ENCODE measurements around the gene TMEM131. TPM values are rescaled to one million over a fixed set of nuclear protein-coding genes. Genes with fewer than 3 reads are reported as not detected.

Gene TMEM131
- total RNA-seq, 1 donor from 2014 or later = 35.4 TPM

DNA sequence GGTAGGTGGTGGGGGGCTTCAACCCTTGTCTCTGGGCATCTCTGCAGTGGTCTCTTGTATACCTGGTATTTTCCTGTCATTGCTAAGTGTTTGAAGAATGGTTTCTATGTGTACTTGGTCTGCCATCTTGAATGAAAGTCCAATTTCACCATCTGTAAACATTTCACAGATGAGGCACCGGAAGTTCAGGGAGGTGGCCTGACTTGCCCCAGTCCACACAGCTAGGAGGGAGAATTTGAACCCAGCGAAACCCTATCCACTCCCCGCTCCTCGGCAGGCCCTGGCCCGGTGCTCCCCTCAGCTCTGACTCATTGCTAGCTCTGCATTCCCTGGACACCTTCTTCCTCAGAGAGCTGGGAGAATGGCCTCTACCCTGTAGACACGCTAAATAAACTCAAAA, 251.8 kb downstream of the TMEM131 start:
- Histone ChIP-seq H3K4me3 (no peak overlapping the region), H3K27ac (no peak overlapping the region), H3K36me3 (no peaks in the 10 kb centered on the region), H3K9me3 (no peaks in the 10 kb centered on the region), H3K4me1 (no peaks in the 10 kb centered on the region), H3K27me3 (no peaks in the 10 kb centered on the region)
- DNase-seq (ENCODE audit: extremely low spot score in 2 of 2) = no peak
- no peak for TF ChIP-seq POLR2AphosphoS5 (IDR thresholded peaks at IDR 0.05; ENCODE audit: insufficient read depth in 1 of 2, low read depth in 1 of 2)
- TF ChIP-seq, protein P1, sequence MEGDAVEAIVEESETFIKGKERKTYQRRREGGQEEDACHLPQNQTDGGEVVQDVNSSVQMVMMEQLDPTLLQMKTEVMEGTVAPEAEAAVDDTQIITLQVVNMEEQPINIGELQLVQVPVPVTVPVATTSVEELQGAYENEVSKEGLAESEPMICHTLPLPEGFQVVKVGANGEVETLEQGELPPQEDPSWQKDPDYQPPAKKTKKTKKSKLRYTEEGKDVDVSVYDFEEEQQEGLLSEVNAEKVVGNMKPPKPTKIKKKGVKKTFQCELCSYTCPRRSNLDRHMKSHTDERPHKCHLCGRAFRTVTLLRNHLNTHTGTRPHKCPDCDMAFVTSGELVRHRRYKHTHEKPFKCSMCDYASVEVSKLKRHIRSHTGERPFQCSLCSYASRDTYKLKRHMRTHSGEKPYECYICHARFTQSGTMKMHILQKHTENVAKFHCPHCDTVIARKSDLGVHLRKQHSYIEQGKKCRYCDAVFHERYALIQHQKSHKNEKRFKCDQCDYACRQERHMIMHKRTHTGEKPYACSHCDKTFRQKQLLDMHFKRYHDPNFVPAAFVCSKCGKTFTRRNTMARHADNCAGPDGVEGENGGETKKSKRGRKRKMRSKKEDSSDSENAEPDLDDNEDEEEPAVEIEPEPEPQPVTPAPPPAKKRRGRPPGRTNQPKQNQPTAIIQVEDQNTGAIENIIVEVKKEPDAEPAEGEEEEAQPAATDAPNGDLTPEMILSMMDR (IDR thresholded peaks at IDR 0.05) = no peak
- TF ChIP-seq POLR2A (IDR thresholded peaks at IDR 0.05) = no peak
- intact Hi-C loops (cut with DNase I) = no loop called here

DNA sequence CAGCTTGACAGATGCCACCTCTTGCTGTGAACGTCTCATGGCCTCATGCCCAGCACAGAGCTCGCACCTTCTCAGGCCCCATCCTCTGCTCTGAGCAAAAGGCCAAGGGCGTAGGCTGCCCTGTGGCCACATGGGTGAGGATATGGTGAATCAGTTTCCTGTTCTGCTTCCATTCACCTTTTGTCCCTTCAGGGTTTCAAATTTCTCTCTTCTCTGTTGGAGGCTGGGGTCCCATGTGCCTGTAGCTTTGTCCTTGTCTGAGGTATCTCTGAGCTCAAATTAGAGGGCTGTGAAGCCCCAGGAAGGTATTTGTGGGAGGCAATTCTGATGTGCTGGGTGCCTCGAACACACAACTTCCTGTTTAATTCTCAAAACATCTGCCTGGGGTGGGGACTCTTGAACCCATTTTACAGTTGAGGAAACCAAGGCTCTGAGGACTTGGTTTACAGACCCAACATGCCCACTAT, 253.3 kb downstream of the TMEM131 start:
- Histone ChIP-seq H3K4me1 (no peaks in the 10 kb centered on the region), H3K27me3 (no peaks in the 10 kb centered on the region), H3K4me3 (no peak overlapping the region), H3K9me3 (no peaks in the 10 kb centered on the region), H3K27ac (no peak overlapping the region), H3K36me3 (no peaks in the 10 kb centered on the region)
- TF ChIP-seq POLR2AphosphoS5 (IDR thresholded peaks at IDR 0.05; ENCODE audit: insufficient read depth in 1 of 2, low read depth in 1 of 2) (no peak), POLR2A (IDR thresholded peaks at IDR 0.05) (no peak)
- TF ChIP-seq, protein P1 (IDR thresholded peaks at IDR 0.05) = no peak
- DNase-seq (ENCODE audit: extremely low spot score in 2 of 2) = no peak
- intact Hi-C loops (cut with DNase I) = no loop called here

DNA sequence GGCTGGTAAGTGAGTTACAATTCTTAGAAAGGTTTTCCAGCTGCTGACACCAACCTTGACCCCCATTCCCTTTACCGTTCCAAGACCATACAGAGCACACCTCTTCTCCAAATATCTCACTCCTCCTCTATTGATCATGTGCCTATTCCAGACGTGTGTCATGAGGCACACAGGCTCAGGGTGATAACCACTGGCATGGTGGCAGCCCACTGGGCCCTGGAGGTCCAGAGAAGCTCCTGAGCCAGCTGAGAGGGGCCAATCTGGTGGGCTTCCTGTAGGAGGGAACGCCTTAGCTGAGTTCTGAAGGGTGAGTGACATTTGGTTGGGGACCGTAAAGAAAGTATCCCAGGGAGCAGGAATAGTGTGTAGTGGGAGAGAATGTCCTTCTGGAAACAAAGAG, 254.1 kb downstream of the TMEM131 start:
- Histone ChIP-seq H3K4me1 (no peaks in the 10 kb centered on the region), H3K27ac (no peak overlapping the region), H3K36me3 (no peaks in the 10 kb centered on the region), H3K9me3 (no peaks in the 10 kb centered on the region), H3K27me3 (no peaks in the 10 kb centered on the region), H3K4me3 (no peak overlapping the region)
- intact Hi-C loops (cut with DNase I) = no loop called here
- DNase-seq (ENCODE audit: extremely low spot score in 2 of 2) = no peak
- TF ChIP-seq, protein P1 (IDR thresholded peaks at IDR 0.05) = no peak
- TF ChIP-seq POLR2AphosphoS5 (IDR thresholded peaks at IDR 0.05; ENCODE audit: insufficient read depth in 1 of 2, low read depth in 1 of 2) (no peak), POLR2A (IDR thresholded peaks at IDR 0.05) (no peak)

DNA sequence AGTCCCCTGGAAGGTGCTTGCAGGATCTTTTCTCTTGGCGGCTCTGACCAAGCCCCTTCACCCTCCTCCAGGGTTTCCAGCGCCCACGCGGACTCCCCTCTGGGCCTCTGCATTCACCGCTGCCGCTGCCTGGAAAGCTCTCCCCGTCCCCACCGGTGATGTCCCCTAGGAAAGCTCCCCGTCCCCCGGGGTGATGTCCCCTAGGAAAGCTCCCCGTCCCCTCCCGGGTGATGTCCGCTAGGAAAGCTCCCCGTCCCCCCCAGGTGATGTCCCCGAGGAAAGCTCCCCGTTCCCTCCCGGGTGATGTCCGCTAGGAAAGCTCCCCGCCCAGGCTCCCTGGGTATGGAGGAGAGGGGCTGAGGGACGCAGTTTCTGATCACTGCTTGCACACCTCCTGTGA, 254.5 kb downstream of the TMEM131 start:
- DNase-seq (ENCODE audit: extremely low spot score in 2 of 2) = no peak
- TF ChIP-seq, protein P1 (IDR thresholded peaks at IDR 0.05) = no peak
- TF ChIP-seq POLR2A (IDR thresholded peaks at IDR 0.05) (no peak), POLR2AphosphoS5 (IDR thresholded peaks at IDR 0.05; ENCODE audit: insufficient read depth in 1 of 2, low read depth in 1 of 2) (no peak)
- Histone ChIP-seq H3K4me1 (no peaks in the 10 kb centered on the region), H3K4me3 (no peak overlapping the region), H3K36me3 (no peaks in the 10 kb centered on the region), H3K27ac (no peak overlapping the region), H3K9me3 (no peaks in the 10 kb centered on the region), H3K27me3 (no peaks in the 10 kb centered on the region)
- intact Hi-C loops (cut with DNase I) = no loop called here

DNA sequence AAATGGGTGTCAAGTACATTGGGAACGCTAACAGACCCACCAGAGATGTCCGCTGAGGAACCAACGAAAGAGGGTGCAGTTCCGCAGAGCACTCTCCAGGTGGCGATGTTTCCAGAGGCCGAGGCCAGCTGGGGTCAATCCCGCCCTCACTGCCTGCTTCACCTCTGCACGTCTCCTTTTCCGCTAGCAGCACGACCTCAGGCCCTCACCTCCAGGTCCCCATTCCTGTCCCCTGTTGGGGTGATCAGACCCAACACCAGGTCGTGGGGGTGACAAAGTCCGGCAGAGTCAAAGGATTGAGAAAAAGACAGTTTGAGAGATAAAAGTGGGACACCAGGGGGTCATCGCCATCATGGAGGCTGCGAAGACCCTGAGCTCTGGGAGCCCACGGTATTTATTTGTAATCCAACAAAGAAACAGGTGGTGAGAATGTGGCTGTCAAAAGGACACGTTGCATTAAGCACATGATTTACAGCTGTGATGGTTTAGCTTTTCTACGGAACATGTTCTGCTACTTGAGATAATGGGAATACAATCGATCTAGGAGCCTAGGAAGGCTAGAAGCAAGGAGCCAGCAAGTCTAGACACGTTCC, 255.1 kb downstream of the TMEM131 start:
- Histone ChIP-seq H3K4me3 (no peak overlapping the region), H3K36me3 (no peaks in the 10 kb centered on the region), H3K27ac (no peak overlapping the region), H3K9me3 (no peaks in the 10 kb centered on the region), H3K4me1 (no peaks in the 10 kb centered on the region), H3K27me3 (no peaks in the 10 kb centered on the region)
- intact Hi-C loops (cut with DNase I) = no loop called here
- DNase-seq (ENCODE audit: extremely low spot score in 2 of 2) = no peak
- TF ChIP-seq POLR2AphosphoS5 (IDR thresholded peaks at IDR 0.05; ENCODE audit: insufficient read depth in 1 of 2, low read depth in 1 of 2) (no peak), POLR2A (IDR thresholded peaks at IDR 0.05) (no peak)
- TF ChIP-seq, protein P1 (IDR thresholded peaks at IDR 0.05) = peak in 1 of 3 experiments; percentile 24

All from vagina (tissue), 2 donors.